ENCODE measurements around the gene GDAP1L1.
"Not testable (repeated sequence)": the region's sequence is repeated elsewhere in the genome, so short reads cannot be mapped to it uniquely, and the experiment has no call there.

GDAP1L1 gene

GRCh38 chr20:44299011-44299535 is 52.0 kb downstream of the GDAP1L1 start:
- in situ Hi-C loops (cut with MboI; ENCODE audit: low sequenced_read_pairs): not testable (repeated sequence)

- in situ Hi-C loops (cut with MboI; ENCODE audit: low sequenced_read_pairs): no loop called here
Observed at GRCh38 chr20:44301285-44301684, 54.2 kb downstream of the GDAP1L1 start.

- in situ Hi-C loops (cut with MboI; ENCODE audit: low sequenced_read_pairs): no loop called here
Observed at GRCh38 chr20:44302026-44302669, 55.0 kb downstream of the GDAP1L1 start.

GRCh38 chr20:44302736-44303135 is 55.6 kb downstream of the GDAP1L1 start:
- in situ Hi-C loops (cut with MboI; ENCODE audit: low sequenced_read_pairs): no loop called here

- in situ Hi-C loops (cut with MboI; ENCODE audit: low sequenced_read_pairs): no loop called here
Observed at GRCh38 chr20:44304383-44304782, 57.3 kb downstream of the GDAP1L1 start.

- in situ Hi-C loops (cut with MboI; ENCODE audit: low sequenced_read_pairs): no loop called here
Observed at GRCh38 chr20:44306927-44307326, 59.8 kb downstream of the GDAP1L1 start.

GRCh38 chr20:44309763-44310663 is 62.9 kb downstream of the GDAP1L1 start:
- in situ Hi-C loops (cut with MboI; ENCODE audit: low sequenced_read_pairs): no loop called here

GRCh38 chr20:44310664-44311639 is 63.8 kb downstream of the GDAP1L1 start, which contains the start of gene FITM2:
Gene FITM2 (minus strand): TSS chr20:44311202. CDS start chr20:44311148, 54 bp downstream.
- in situ Hi-C loops (cut with MboI; ENCODE audit: low sequenced_read_pairs): no loop called here

GRCh38 chr20:44314870-44315269 is 67.8 kb downstream of the GDAP1L1 start:
- in situ Hi-C loops (cut with MboI; ENCODE audit: low sequenced_read_pairs): no loop called here

GRCh38 chr20:44319839-44320422 is 72.8 kb downstream of the GDAP1L1 start:
- in situ Hi-C loops (cut with MboI; ENCODE audit: low sequenced_read_pairs): no loop called here

GRCh38 chr20:44324343-44324742 is 77.2 kb downstream of the GDAP1L1 start:
- in situ Hi-C loops (cut with MboI; ENCODE audit: low sequenced_read_pairs): no loop called here

- in situ Hi-C loops (cut with MboI; ENCODE audit: low sequenced_read_pairs): no loop called here
Observed at GRCh38 chr20:44326391-44327159, 79.5 kb downstream of the GDAP1L1 start.

GRCh38 chr20:44327748-44328147 is 80.6 kb downstream of the GDAP1L1 start:
- in situ Hi-C loops (cut with MboI; ENCODE audit: low sequenced_read_pairs): not testable (repeated sequence)

- in situ Hi-C loops (cut with MboI; ENCODE audit: low sequenced_read_pairs): no loop called here
Observed at GRCh38 chr20:44328428-44328827, 81.3 kb downstream of the GDAP1L1 start.
